Neural cell (in vitro differentiated cells): Measurements from ENCODE around the gene SUSD6. TPM values are rescaled to one million over a fixed set of nuclear protein-coding genes. Genes with fewer than 3 reads are reported as not detected.

Source experiments
- H2AFZ ChIP-seq: fragments of 200-600, 300-800 bp; sonication (generic), shearing (Covaris generic); 2 replicates; pipeline ENCODE4 v1.6.0; 2014; ENCODE audit warnings: low read depth, mild to moderate bottlenecking, antibody characterized with exemption, low read length, moderate library complexity
- H3F3A ChIP-seq: fragments of 200-600 bp; shearing (Covaris generic); 2 replicates; pipeline ENCODE4 v1.6.1; 2016; ENCODE audit warnings: mild to moderate bottlenecking, moderate library complexity, mixed read lengths, antibody characterized with exemption, low read length; ENCODE audit not compliant: insufficient read depth, poor library complexity, severe bottlenecking
- H3K27ac ChIP-seq: fragments of 200-600, 300-800 bp; sonication (generic), shearing (Covaris generic); 2 replicates; pipeline ENCODE4 v1.5.1; 2014; ENCODE audit warnings: mild to moderate bottlenecking, low read length, moderate library complexity
- H3K27me3 ChIP-seq: fragments of 300-800, 200-600 bp; sonication (generic), shearing (Covaris generic); 2 replicates; pipeline ENCODE4 v1.6.0; 2014; ENCODE audit warnings: mild to moderate bottlenecking, low read depth, low read length, moderate library complexity; ENCODE audit not compliant: insufficient read depth
- H3K36me3 ChIP-seq: fragments of 300-800, 200-600 bp; sonication (generic), shearing (Covaris generic); 2 replicates; pipeline ENCODE4 v1.5.1; 2014; ENCODE audit warnings: mild to moderate bottlenecking, antibody characterized with exemption, low read length, moderate library complexity; ENCODE audit not compliant: insufficient read depth
- H3K4me2 ChIP-seq: fragments of 300-800, 200-600 bp; sonication (generic), shearing (Covaris generic); 2 replicates; pipeline ENCODE4 v1.6.0; 2014; ENCODE audit warnings: mild to moderate bottlenecking, low read length
- H3K4me3 ChIP-seq: fragments of 300-800, 200-600 bp; sonication (generic), shearing (Covaris generic); 2 replicates; pipeline ENCODE4 v1.5.1; 2014; ENCODE audit warnings: mild to moderate bottlenecking, low read length, moderate library complexity
- H3K79me2 ChIP-seq: fragments of 200-600 bp; shearing (Covaris generic); replicated peaks from 2 replicates; pipeline ENCODE4 v1.6.0; 2014; ENCODE audit warnings: mild to moderate bottlenecking, low read length, moderate library complexity; ENCODE audit not compliant: insufficient read depth
- H3K9ac ChIP-seq: fragments of 300-800, 200-600 bp; sonication (generic), shearing (Covaris generic); 2 replicates; pipeline ENCODE4 v1.6.1; 2016; ENCODE audit warnings: mild to moderate bottlenecking, low read length, mixed read lengths
- H3K9me2 ChIP-seq: fragments of 200-600 bp; shearing (Covaris generic); 2 replicates; pipeline ENCODE4 v1.6.1; 2016; ENCODE audit warnings: mild to moderate bottlenecking, low read length, mixed read lengths; ENCODE audit not compliant: insufficient read depth
- H3K9me3 ChIP-seq: fragments of 200-600, 300-800 bp; sonication (generic), shearing (Covaris generic); 2 replicates; pipeline ENCODE4 v1.6.1; 2016; ENCODE audit warnings: mild to moderate bottlenecking, mixed run types, low read length, moderate library complexity, mixed read lengths
- H4K20me1 ChIP-seq: fragments of 200-600 bp; shearing (Covaris generic); 2 replicates; pipeline ENCODE4 v1.6.1; 2016; ENCODE audit warnings: mild to moderate bottlenecking, mixed run types; ENCODE audit not compliant: insufficient read depth
- EP300 ChIP-seq: fragments of 450-650 bp; conservative IDR thresholded peaks from 2 replicates; pipeline ENCODE4 v1.6.1; 2014; ENCODE audit warnings: antibody characterized with exemption, mild to moderate bottlenecking, moderate library complexity; ENCODE audit not compliant: poor library complexity, severe bottlenecking
- EZH2 ChIP-seq: fragments of 200-600, 300-800 bp; shearing (Covaris generic), sonication (generic); IDR thresholded peaks from 2 replicates; pipeline ENCODE4 v1.6.1; 2014; ENCODE audit warnings: antibody characterized with exemption, low read length, borderline replicate concordance, mild to moderate bottlenecking; ENCODE audit not compliant: insufficient read depth, poor library complexity, severe bottlenecking
- MXI1 ChIP-seq: fragments of 450-650 bp; conservative IDR thresholded peaks from 2 replicates; pipeline ENCODE4 v1.6.1; 2014; ENCODE audit warnings: antibody characterized with exemption, mild to moderate bottlenecking; ENCODE audit not compliant: poor library complexity, severe bottlenecking
- POLR2AphosphoS5 ChIP-seq: IDR thresholded peaks from 2 replicates; pipeline ENCODE4 v1.6.1; 2012
- RAD21 ChIP-seq: fragments of 450-650 bp; conservative IDR thresholded peaks from 2 replicates; pipeline ENCODE4 v1.6.1; 2014; ENCODE audit warnings: antibody characterized with exemption, mild to moderate bottlenecking, moderate library complexity
- SMC3 ChIP-seq: fragments of 450-650 bp; conservative IDR thresholded peaks from 2 replicates; pipeline ENCODE4 v1.6.1; 2014; ENCODE audit warnings: antibody characterized with exemption, mild to moderate bottlenecking, moderate library complexity; ENCODE audit not compliant: poor library complexity
- TAF1 ChIP-seq: IDR thresholded peaks from 2 replicates; pipeline ENCODE4 v1.6.1; 2012; ENCODE audit warnings: low read depth
- polyA plus RNA-seq: library from polyadenylated mRNA; depleted of rRNA; stranded (reverse); fragments of >200 nt; gene quantifications from 2 replicates; pipeline ENCODE4 v1.2.3, GENCODE V29; 2014
- TF ChIP-seq, protein P1 (sequence below): IDR thresholded peaks from 2 replicates; pipeline ENCODE4 v1.6.1; 2012; ENCODE audit warnings: borderline replicate concordance
- TF ChIP-seq, protein P2 (sequence below): fragments of 450-650 bp; IDR thresholded peaks from 2 replicates; pipeline ENCODE4 v1.5.1; 2014; ENCODE audit warnings: antibody characterized with exemption, mild to moderate bottlenecking, moderate library complexity; ENCODE audit not compliant: poor library complexity, severe bottlenecking

Gene SUSD6
- polyA plus RNA-seq, 1 donor from 2014 or later, result 5.1 TPM

DNA sequence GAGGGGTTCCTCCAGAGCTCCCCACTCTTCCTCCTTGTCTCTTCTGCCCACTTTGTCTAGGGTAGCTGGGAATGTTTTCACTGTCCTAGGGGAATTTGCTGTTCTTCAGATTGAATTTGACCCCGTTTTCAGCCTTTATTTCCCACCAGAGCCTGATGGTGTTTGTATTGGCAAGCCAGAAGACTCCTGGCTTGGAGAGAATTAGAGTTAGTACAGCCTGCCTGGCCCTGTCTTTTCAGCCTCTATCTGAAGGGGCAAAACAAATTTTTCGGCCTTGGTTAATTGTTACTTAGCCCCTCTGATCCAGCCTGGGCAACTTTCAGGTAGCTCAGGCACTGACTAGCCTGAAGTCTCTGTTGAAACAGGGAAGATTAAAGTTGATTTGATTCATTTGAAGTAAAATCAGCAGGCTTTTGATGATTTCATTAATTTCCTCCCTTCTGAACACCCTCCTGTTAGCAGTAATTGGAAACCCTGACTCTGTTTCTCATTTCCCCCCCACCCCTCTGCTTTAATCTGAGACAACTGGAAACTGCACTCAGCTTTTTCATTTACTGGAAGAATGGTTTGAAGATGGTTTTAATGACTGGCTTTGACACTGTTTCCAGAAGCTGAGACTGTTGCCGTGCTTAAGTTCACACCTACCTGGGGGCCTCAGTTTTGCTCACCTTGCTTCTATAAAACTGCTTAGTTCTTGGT is 63.3 kb downstream of the SUSD6 start:
- Histone ChIP-seq H3K9me3 (no peaks in the 10 kb centered on the region), H3K4me3 (no peak overlapping the region), H3K36me3 (no peaks in the 10 kb centered on the region), H2AFZ (no peak overlapping the region), H3K4me2 (no peak overlapping the region), H3K9ac (no peak overlapping the region), H3K27me3 (no peaks in the 10 kb centered on the region), H3K9me2 (no peaks in the 10 kb centered on the region), H3K79me2 (peaks cover 11% of the 10 kb centered on the region), H3K27ac (no peak overlapping the region), H4K20me1 (no peaks in the 10 kb centered on the region), H3F3A (no peaks in the 10 kb centered on the region)
- TF ChIP-seq POLR2AphosphoS5 (no peak), EP300 (no peak), EZH2 (no peak)

DNA sequence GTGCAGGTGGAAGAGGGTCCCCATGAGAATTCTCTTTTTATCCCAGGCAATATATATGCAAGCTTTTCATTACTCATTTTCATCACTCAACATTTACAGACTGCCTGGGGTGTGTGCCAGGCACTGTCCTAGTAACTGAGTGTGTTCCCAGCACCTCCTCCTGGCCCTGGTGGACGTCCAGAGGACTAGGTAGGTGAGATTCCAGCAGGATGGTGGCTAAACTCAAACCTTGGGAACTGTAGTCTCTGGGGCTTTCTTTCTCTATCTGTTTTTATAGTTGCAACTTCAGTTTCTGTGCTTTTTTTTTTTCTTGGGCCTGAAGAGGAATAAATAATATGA is 63.8 kb downstream of the SUSD6 start:
- Histone ChIP-seq H3K27me3 (no peaks in the 10 kb centered on the region), H3K79me2 (peaks cover 11% of the 10 kb centered on the region), H3K4me3 (no peak overlapping the region), H3K9me2 (no peaks in the 10 kb centered on the region), H2AFZ (no peak overlapping the region), H4K20me1 (no peaks in the 10 kb centered on the region), H3F3A (no peaks in the 10 kb centered on the region), H3K9ac (no peak overlapping the region), H3K9me3 (no peaks in the 10 kb centered on the region), H3K4me2 (no peak overlapping the region), H3K27ac (no peak overlapping the region), H3K36me3 (no peaks in the 10 kb centered on the region)
- TF ChIP-seq, protein P1, sequence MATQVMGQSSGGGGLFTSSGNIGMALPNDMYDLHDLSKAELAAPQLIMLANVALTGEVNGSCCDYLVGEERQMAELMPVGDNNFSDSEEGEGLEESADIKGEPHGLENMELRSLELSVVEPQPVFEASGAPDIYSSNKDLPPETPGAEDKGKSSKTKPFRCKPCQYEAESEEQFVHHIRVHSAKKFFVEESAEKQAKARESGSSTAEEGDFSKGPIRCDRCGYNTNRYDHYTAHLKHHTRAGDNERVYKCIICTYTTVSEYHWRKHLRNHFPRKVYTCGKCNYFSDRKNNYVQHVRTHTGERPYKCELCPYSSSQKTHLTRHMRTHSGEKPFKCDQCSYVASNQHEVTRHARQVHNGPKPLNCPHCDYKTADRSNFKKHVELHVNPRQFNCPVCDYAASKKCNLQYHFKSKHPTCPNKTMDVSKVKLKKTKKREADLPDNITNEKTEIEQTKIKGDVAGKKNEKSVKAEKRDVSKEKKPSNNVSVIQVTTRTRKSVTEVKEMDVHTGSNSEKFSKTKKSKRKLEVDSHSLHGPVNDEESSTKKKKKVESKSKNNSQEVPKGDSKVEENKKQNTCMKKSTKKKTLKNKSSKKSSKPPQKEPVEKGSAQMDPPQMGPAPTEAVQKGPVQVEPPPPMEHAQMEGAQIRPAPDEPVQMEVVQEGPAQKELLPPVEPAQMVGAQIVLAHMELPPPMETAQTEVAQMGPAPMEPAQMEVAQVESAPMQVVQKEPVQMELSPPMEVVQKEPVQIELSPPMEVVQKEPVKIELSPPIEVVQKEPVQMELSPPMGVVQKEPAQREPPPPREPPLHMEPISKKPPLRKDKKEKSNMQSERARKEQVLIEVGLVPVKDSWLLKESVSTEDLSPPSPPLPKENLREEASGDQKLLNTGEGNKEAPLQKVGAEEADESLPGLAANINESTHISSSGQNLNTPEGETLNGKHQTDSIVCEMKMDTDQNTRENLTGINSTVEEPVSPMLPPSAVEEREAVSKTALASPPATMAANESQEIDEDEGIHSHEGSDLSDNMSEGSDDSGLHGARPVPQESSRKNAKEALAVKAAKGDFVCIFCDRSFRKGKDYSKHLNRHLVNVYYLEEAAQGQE, result no peak
- TF ChIP-seq SMC3 (no peak), RAD21 (no peak)

DNA sequence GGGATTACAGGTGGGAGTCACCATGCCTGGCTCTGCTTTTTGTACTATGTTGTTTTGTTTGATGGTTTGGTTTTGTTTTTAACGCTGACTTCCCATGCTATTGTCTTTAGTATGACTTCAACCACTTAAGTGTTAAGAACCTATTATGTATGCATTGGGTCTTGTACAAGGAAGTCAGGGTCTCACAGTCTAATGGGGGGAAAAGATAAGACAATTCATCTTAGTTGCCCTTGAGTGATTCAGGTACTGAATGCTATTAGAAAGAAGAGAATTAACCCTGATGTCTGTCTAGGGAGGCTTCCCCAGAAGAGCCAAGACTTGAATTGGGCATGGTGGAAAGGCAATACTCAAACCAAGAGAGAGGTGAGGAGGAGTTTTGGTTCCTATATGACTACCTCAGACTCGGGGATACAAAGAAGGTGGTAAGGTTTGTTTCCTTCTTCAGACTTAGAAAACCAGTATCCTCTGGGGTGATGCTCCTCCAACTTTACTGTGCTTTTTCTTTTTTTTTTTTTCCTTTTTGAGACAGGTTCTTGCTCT is 64.6 kb downstream of the SUSD6 start:
- Histone ChIP-seq H3F3A (no peaks in the 10 kb centered on the region), H4K20me1 (no peaks in the 10 kb centered on the region), H3K36me3 (no peaks in the 10 kb centered on the region), H3K4me3 (no peak overlapping the region), H3K27ac (no peak overlapping the region), H3K9me3 (no peaks in the 10 kb centered on the region), H2AFZ (no peak overlapping the region), H3K9ac (no peak overlapping the region), H3K27me3 (no peaks in the 10 kb centered on the region), H3K79me2 (peaks cover 11% of the 10 kb centered on the region), H3K4me2 (no peak overlapping the region), H3K9me2 (no peaks in the 10 kb centered on the region)
- TF ChIP-seq RAD21 (no peak), MXI1 (no peak), TAF1 (no peak), EZH2 (no peak), POLR2AphosphoS5 (no peak), SMC3 (no peak), EP300 (no peak)
- TF ChIP-seq, protein P2, sequence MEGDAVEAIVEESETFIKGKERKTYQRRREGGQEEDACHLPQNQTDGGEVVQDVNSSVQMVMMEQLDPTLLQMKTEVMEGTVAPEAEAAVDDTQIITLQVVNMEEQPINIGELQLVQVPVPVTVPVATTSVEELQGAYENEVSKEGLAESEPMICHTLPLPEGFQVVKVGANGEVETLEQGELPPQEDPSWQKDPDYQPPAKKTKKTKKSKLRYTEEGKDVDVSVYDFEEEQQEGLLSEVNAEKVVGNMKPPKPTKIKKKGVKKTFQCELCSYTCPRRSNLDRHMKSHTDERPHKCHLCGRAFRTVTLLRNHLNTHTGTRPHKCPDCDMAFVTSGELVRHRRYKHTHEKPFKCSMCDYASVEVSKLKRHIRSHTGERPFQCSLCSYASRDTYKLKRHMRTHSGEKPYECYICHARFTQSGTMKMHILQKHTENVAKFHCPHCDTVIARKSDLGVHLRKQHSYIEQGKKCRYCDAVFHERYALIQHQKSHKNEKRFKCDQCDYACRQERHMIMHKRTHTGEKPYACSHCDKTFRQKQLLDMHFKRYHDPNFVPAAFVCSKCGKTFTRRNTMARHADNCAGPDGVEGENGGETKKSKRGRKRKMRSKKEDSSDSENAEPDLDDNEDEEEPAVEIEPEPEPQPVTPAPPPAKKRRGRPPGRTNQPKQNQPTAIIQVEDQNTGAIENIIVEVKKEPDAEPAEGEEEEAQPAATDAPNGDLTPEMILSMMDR, result no peak
- TF ChIP-seq, protein P1, result no peak
